Neural progenitor cell (in vitro differentiated cells): Measurements from ENCODE around the gene ATG5.

ENCODE experiments used
- EZH2 ChIP-seq: fragments of 200-600 bp; sonication (generic); IDR thresholded peaks from 2 replicates; pipeline ENCODE4 v1.6.1; 2017; ENCODE audit warnings: antibody characterized with exemption, mild to moderate bottlenecking, moderate library complexity
- TF ChIP-seq, protein P1 (sequence below): fragments of 200-600 bp; sonication (generic); IDR thresholded peaks from 2 replicates; pipeline ENCODE4 v1.5.1; 2017; ENCODE audit warnings: antibody characterized with exemption, mild to moderate bottlenecking

DNA sequence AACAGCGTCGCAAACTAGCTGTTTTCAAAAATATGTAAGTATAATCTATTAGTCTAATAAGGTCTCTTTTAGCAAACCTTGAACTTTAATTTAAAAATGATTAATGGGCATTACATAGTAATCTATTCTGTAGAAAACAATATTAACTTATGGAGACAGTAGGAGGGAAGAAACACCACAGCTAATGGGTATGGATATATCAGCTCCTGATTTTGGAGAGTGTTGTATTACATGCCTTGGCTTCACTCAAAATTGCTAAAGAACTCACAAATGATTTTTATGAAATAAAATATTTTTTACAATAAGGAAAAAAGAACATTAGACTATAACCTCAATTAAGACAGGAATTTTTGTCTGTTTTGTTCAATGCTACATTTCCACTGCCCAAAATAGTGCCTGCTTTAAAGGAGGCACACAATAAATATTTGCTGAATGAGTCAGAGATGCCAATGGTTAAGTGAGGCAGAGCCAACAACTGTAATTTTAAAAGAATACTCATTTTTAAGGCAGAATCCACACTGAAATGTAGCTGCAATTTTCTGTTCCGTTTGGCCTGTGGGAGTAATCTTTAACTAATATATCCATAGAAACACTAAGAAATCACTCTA lies 15.7 kb downstream of the ATG5 start:
- TF ChIP-seq, protein P1, sequence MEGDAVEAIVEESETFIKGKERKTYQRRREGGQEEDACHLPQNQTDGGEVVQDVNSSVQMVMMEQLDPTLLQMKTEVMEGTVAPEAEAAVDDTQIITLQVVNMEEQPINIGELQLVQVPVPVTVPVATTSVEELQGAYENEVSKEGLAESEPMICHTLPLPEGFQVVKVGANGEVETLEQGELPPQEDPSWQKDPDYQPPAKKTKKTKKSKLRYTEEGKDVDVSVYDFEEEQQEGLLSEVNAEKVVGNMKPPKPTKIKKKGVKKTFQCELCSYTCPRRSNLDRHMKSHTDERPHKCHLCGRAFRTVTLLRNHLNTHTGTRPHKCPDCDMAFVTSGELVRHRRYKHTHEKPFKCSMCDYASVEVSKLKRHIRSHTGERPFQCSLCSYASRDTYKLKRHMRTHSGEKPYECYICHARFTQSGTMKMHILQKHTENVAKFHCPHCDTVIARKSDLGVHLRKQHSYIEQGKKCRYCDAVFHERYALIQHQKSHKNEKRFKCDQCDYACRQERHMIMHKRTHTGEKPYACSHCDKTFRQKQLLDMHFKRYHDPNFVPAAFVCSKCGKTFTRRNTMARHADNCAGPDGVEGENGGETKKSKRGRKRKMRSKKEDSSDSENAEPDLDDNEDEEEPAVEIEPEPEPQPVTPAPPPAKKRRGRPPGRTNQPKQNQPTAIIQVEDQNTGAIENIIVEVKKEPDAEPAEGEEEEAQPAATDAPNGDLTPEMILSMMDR = no peak
- TF ChIP-seq EZH2 = no peak
